GM11168 (cell line): ENCODE measurements around the gene RPL11.
"Not testable (repeated sequence)": the region's sequence is repeated elsewhere in the genome, so short reads cannot be mapped to it uniquely, and the experiment has no call there.

Source experiments
- in situ Hi-C: fragments of 300-500 bp; cut with MboI; formaldehyde crosslinking; loops from one replicate; pipeline ENCODE4 v1.12.0; 2022; ENCODE audit warnings: low sequenced_read_pairs; ENCODE audit not compliant: unreplicated experiment

Gene RPL11

DNA sequence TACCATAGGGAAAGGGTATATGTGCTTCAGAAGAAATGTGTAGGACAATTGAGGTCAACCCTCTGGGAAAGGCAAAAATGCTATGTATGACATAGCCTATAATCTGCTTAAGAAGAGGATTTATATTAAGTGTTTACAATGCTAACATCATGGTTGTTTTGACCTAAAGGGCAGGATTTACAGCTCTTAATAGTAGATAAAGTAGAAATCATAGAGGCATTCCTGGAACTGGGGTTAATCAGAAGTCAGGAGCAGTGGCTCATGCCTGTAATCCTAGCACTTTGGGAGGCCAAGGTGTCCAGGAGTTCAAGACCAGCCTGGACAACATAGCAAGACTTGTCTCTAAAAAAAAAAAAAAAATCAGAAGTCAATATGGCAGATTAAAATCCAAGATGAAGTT lies 8.7 kb upstream of the RPL11 start:
- in situ Hi-C loops: no loop called here

DNA sequence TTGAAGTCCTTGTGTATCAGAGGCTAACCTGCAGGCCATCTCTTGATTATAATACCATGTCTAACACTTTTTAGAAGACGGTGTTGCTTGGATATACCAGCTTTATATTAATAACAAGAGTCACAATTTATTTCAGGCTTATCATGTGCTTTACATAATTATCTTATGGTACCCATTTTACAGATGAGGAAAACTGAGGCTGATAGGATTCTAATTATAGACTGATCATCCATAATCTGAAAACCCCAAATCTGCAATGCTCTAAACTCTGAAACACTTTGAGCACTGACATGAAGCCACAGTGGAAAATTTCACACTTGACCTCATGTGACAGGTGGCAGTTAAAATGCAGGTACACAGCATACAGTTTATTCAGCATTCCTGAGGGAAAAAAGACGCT lies 7.2 kb upstream of the RPL11 start:
- in situ Hi-C loops: no loop called here

DNA sequence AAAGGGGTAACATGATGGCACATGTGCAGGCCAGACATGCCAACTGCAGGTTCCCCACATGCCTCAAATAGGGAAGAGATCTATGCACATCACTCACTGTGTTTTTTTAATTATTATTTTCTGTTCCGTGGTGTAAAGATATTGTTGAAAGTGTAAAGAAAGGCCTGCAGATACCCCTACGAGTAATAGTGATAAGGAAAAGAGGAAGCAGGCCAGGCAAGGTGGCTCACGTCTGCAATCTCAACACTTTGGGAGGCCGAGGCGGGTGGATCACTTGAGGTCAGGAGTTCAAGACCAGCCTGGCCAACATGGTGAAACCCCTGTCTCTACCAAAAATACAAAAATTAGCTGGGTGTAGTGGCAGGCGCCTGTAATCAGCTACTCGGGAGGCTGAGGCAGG lies 6.4 kb upstream of the RPL11 start:
- in situ Hi-C loops: not testable (repeated sequence)

DNA sequence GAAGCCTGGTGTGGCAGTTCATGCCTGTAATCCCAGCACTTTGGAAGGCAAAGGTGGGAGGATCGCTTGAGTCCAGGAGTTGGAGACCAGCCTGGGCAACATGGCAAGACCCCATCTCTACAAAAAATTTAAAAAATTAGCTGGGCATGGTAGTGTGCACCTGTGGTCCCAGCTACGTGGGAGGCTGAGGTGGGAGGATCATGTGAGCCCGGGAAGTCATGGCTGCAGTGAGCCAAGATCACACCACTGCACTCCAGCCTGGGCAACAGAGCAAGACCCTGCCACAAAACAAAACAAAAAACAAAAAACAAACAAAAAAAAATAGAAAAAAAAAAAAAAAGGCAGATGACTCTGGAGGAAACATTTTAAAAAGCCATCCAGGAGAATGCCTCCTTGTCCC lies 3.9 kb upstream of the RPL11 start:
- in situ Hi-C loops: not testable (repeated sequence)

DNA sequence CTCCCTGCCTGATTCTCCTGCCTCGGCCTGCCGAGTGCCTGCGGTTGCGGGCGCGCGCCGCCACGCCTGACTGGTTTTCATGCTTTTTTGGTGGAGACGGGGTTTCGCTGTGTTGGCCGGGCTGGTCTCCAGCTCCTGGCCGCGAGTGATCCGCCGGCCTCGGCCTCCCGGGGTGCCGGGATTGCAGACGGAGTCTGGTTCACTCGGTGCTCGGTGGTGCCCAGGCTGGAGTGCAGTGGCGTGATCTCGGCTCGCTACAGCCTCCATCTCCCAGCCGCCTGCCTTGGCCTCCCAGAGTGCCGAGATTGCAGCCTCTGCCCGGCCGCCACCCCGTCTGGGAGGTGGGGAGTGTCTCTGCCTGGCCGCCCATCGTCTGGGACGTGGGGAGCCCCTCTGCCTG lies 3.3 kb upstream of the RPL11 start:
- in situ Hi-C loops: not testable (repeated sequence)

DNA sequence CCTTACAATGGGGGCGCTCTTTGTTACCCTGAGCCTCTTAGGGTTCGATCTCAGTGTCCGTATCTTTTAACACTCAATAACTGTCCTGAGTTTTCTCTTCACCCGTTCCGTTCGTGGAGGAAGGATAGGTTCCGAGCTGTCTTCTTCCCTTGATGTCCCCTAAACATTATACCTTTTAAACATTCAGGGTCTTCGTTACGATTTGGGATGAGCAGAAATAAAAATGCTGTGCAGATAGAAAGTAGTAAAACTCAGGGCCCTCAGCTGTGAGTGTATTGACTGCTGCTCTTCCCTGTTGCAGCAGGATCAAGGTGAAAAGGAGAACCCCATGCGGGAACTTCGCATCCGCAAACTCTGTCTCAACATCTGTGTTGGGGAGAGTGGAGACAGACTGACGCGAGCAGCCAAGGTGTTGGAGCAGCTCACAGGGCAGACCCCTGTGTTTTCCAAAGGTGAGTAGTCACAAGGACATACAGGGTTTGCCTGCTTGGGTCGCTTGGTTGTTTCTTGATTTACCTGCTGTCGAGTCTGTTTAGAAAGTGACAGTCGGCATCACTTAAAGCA lies 784 bp downstream of the RPL11 start:
- in situ Hi-C loops: loop anchor here (10.0 kb wide), 1 partner anchor 62 kb away; no protein-coding TSS in a partner anchor

DNA sequence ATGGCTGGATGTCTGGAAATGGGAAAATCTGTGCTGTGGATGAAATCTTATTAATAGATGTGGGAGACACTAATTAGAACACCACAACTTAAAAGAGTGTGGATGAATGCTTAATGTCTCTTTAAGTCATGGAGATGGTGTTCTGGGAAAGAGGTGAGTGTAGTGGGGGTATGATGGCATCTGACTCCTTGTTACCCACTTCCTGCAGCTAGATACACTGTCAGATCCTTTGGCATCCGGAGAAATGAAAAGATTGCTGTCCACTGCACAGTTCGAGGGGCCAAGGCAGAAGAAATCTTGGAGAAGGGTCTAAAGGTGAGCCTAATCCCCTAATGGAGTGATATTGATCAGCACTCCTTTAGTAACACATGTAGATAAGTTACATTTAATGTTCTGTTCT lies 2.0 kb downstream of the RPL11 start:
- in situ Hi-C loops: loop anchor here (10.0 kb wide), 1 partner anchor 61 kb away; no protein-coding TSS in a partner anchor

DNA sequence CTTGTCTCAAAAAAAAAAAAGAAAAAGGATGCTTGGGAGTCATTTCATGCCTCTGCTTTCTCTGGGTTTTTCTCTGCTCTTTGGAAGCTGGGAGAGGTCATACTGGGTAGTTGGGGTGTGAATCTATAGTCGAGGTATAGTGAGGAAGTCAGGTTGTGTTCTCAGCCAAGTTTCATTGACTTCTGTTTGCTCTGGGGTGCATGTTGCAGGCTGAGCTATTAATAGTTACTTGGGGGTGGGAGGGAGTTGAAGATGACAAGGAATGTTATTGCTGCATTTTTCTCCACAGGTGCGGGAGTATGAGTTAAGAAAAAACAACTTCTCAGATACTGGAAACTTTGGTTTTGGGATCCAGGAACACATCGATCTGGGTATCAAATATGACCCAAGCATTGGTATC lies 2.8 kb downstream of the RPL11 start:
- in situ Hi-C loops: loop anchor here (10.0 kb wide), 1 partner anchor 60 kb away; no protein-coding TSS in a partner anchor

DNA sequence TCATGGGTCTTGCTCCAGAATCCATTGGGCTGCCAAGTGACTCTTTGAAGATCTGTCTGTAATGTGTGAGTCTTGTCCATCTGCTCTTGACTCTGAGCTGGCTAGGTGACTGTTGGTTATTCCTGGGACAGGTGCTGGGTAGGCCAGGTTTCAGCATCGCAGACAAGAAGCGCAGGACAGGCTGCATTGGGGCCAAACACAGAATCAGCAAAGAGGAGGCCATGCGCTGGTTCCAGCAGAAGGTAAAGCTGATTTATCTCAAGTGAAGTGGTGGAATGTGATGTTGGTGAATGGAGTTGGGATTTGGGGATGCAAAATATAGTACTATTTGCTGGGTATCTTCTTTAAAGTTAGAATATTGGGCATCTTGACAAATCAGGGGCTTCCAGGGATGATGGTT lies 4.1 kb downstream of the RPL11 start:
- in situ Hi-C loops: loop anchor here (10.0 kb wide), 1 partner anchor 59 kb away; no protein-coding TSS in a partner anchor

DNA sequence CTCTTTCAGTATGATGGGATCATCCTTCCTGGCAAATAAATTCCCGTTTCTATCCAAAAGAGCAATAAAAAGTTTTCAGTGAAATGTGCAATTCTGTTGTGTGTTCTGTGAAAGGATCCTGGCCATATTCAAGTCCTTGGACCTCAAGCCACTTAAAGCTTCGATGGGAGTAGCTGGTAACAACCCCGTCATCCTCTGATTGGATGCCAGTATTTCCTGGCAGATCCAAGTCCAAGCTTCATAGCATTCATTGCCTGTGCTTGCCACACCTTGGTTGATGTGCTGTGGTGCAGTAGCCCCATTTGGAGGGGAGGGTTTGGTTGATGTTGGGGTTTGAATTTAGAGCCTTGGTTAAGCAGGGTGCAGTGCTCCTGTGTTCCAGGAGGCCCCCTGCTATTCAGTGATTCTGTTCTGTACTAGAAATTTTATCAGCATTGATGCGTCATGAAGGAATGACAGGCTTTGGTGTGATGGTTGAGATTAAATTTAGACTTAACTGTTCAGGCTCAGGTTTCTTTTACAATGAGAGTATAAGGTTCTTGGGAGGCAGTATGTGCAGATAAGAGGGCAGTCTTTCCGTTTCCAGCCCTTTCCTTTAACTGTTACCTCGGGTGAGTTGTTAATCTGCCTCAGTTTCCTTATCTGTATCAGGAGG lies 4.9 kb downstream of the RPL11 start:
- in situ Hi-C loops: loop anchor here (10.0 kb wide), 1 partner anchor 58 kb away; no protein-coding TSS in a partner anchor

DNA sequence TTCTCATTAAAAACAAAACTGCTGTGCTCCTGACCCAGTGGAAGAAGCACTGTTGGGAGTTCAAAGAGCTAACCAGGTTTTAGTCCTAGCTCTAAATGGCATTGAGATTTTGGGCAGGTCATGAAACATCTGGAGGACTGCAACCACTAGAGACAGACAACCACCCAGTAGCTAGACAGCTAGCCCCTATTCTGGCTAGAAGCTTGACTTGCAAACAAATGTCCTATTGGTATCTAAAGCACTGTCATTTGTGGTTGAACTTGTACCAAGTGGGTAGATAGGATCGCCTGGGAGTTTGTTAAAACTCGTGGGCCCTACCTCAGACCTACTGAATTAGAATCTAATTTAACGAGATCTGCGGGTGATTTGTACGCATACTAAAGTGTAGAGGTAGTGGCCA lies 6.9 kb downstream of the RPL11 start:
- in situ Hi-C loops: loop anchor here (10.0 kb wide), 1 partner anchor 56 kb away; no protein-coding TSS in a partner anchor

DNA sequence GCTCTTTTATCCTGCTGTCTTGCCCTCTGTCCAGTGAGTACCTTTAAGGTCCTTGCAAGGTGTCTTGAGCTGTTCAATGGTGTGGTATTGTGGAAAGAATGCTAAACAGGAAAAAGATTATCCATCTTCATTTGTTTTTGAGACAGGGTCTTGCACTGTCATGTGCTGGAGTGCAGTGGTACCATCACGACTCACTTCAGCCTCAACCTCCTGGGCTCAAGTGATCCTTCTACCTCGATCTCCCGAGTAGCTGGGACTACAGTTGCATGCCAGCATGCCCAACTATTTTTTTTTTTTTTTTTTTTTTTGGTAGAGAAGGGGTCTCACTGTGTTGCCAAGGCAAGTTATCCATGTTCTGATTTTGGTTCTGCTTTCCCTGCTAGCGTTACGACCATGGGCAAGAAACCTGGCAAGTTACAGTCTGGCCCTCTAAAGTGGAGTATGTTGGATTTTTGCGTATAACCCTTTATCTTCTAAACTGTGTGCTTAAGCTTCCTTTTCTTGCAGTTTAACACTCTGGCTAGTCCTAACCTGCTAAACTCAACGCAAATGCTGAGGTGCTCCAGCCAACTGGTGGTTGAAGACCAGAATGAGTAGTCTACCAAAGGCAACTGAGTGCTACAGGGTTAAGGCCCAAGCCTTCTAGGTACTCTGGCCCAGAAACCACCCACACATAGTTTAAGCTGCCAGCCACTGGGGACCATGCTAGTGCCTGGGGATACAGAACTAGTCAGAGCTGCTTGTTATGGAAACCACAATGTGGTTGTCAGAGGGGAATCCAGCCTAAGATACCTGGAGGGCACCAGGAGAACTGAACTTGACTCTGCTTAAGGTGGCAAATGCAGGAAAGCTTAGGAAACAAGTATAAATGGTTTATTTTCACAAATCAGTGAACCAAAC lies 7.9 kb downstream of the RPL11 start:
- in situ Hi-C loops: loop anchor here (10.0 kb wide), 1 partner anchor 55 kb away; no protein-coding TSS in a partner anchor

DNA sequence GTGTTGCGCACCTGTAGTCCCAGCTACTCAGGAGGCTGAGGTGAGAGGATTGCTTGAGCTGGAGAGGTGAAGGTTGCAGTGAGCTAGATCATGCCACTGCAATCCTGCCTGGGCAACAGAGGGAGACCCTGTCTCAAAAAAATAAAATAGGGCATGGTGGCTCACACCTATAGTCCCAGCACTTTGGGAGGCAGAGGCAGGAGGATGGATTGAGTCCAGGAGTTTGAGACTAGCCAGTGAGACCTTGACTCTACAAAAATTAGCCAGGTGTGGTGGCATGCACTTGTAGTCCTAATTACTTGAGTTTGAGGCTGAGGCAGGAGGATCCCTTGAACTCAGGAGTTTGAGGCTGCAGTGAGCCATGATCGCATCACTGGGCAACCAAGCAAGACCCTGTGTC lies 9.7 kb downstream of the RPL11 start:
- in situ Hi-C loops: no loop called here

DNA sequence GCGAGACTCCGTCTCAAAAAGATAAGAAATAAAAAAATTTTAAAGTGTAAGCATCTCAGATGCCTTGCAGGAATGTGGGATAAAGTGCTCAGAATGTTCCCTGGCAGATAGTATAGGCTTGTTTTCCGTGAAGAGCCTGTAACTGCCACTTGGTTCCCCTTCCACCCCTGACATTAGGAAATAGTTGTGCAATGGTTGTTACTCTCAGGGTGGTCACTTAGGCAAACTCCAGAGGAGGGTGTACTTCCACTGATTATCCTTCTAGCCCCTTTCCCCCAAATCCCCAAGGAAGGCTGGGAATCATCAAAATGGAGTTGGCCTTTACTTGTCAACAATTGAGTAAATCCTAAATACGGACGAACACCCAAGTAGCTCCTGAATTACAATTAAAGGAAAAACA lies 10.4 kb downstream of the RPL11 start:
- in situ Hi-C loops: no loop called here

DNA sequence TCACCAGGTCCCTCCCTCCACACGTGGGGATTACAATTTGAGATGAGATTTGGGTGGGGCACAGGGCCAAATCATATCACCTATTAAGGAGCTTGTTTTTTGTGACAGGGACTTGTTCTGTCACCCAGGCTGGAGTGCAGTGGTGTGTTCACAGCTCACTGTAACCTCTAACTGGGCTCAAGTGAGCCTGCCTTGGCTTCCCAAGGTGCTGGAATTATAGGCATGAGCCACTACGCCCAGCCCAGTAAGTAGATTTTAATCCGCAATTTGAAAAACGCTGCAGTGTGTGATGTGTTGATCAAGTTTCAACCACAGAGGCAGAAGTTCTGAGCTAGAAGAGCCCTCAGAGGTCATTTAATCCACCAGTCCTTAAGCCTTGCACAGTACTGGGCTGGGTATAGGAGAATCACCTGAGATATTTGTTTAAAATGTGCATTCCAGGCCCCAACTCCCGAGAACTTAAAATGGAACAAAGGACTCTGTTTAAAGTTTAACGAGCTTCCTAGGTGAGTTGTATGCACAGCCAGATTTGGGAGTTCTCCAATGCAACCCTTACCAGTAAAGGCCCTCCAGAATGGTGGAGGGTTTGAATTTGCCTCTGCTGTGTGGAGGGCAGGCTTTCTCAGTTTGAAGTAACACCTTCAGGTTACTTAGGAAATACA lies 13.4 kb downstream of the RPL11 start:
- in situ Hi-C loops: no loop called here

DNA sequence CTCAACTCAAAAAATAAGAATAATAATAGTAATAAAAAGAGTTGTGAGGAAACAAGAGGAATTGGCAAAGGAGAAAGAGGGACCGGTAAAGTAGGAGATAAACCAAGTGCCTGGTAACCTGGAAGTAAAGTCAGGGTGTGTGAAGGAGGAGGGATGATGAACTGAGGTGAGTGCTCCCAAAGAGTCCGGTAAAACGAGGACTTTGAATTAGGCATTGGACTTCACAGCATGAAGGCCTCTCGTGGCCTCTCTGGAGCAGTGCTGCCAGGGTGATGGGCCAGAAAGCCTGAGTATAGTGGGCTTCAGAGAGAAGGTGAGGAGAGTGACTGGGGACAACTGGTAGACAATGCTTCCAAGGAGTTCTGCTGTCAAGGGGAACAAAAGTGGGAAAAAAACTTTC lies 17.6 kb downstream of the RPL11 start:
- in situ Hi-C loops: no loop called here

DNA sequence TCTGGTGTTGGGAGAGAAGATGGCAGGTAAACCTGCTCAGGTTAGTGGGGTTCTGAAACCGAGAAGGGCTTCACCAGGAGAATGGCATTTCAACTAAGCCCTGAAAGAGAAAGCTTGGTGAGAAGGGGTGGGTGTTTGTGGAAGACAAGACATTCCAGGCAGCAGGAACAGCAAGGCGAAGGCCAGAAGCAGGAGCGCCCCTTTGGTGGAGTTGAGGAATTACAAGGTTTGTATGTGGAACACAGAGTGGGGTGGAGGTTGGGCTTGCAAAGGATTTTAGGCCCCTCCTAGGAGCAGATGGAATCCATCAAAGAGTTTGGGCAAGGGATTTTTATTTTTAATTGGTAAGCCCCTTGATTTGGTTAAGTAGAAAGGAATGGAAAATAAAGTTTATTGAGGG lies 26.9 kb downstream of the RPL11 start:
- in situ Hi-C loops: no loop called here

DNA sequence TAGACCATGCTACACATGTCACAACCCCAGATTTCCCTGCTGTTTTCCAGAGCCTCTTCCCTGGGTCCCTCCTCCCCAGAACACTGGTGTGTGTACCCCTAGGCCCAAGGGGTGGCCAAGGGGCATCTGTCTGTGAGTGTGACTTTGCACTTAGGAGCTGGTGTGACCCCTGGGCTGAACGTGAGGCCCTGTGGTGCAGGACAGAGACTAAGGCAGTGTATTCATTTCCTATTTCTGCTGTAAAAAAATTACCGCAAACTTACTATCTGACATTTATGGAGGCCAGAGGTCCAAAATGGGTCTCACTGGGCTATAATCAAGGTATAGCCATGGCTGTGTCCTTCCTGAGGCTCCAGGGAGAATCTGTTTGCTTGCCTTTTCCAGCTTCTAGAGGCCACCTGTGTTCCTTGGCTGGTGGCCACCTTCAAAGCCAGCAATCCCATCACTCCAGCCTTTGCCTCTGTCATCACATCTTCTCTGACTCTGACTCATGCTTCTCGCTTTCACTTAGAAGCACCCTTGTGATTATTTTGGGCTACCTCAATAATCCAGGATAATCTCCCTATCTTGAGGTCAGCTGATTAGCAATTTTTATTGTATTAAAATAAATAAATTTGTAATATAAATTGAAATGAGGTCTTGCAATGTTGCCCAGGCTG lies 27.7 kb downstream of the RPL11 start:
- in situ Hi-C loops: no loop called here

DNA sequence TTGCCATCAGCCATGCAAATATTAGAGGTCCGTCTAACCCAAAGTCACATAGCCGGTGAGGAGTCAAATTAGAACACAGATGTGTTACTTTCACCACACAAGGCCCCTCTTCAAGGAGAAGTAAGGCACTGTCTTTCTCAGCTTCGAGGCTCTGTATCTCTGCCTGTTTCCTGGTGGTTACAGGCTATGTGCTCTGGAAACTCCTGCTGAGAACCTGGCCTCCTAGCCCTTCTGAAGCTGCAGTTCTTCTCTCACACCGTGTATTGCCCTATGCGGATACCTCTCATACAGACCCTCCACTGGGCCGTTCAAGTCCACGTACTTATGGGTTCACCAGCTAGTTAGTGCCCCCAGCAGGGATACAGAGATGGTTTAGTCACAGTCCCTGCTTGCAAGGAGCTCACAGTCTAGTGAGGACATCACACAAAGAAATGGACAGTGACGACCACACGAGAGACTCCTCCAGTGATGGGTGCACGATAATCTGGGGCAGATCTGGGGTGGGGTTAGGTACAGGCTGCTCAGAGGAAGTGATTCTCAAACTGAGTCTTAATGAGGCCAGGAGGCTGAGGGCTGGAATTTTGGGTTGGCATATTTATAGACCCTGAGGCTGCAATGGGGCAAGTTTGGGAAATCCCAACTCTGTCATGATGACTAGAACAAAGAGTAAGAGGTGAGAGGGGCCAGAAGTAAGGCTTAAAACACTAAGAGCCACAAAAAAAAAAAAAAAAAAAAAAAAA lies 28.8 kb downstream of the RPL11 start:
- in situ Hi-C loops: no loop called here
